Calu3 (cell line): Measurements from ENCODE around the gene EDAR. TPM values are rescaled to one million over a fixed set of nuclear protein-coding genes. Genes with fewer than 3 reads are reported as not detected.

ENCODE experiments used
- Bru-seq: library from RNA; stranded (reverse); fragments of 400-500 nt; gene quantifications from one replicate; lab custom pipeline; 2021; lab: Mats Ljungman, UMichigan
- BruChase-seq, 2 experiments: library from RNA; stranded (reverse); fragments of 400-500 nt; gene quantifications; one replicate each; lab custom pipeline; 2021; lab: Mats Ljungman, UMichigan
- BruUV-seq: library from RNA; stranded (reverse); fragments of 400-500 nt; replicated peaks from 2 replicates; lab custom pipeline; 2021; lab: Mats Ljungman, UMichigan
- CTCF ChIA-PET: fragments of 300-600 bp; sonication (Branson Sonifier 250); formaldehyde crosslinking; loops from one replicate; lab custom pipeline; 2022; ENCODE audit warnings: antibody characterized with exemption; lab: Charles Lee
- DNase-seq: peaks from one replicate; pipeline ENCODE4 v3.0.0; 2022
- H3K27ac Mint-ChIP-seq: one replicate; pipeline ENCODE4 v1.8.0; 2022; ENCODE audit warnings: mixed read lengths; ENCODE audit not compliant: unreplicated experiment
- H3K27me3 Mint-ChIP-seq: one replicate; pipeline ENCODE4 v1.8.0; 2022; ENCODE audit warnings: mixed read lengths; ENCODE audit not compliant: unreplicated experiment
- H3K36me3 Mint-ChIP-seq: one replicate; pipeline ENCODE4 v1.8.0; 2022; ENCODE audit warnings: mild to moderate bottlenecking, moderate library complexity, mixed read lengths; ENCODE audit not compliant: insufficient read depth, unreplicated experiment
- H3K4me1 Mint-ChIP-seq: one replicate; pipeline ENCODE4 v1.8.0; 2022; ENCODE audit warnings: mild to moderate bottlenecking, low read depth, mixed read lengths; ENCODE audit not compliant: unreplicated experiment
- H3K4me3 Mint-ChIP-seq: one replicate; pipeline ENCODE4 v1.8.0; 2022; ENCODE audit warnings: mild to moderate bottlenecking, low read depth, moderate library complexity, mixed read lengths; ENCODE audit not compliant: unreplicated experiment
- H3K9me3 Mint-ChIP-seq: one replicate; pipeline ENCODE4 v1.8.0; 2022; ENCODE audit warnings: low read depth, mixed read lengths; ENCODE audit not compliant: unreplicated experiment
- intact Hi-C: fragments of 100-400 bp; cut with micrococcal nuclease; formaldehyde crosslinking; loops from one replicate; pipeline ENCODE4 v1.10.0; 2022; ENCODE audit not compliant: unreplicated experiment
- long read RNA-seq: library from polyadenylated mRNA; stranded (forward); transcript quantifications from one replicate; pipeline ENCODE4 v2.0.0, GENCODE V29; 2022
- total RNA-seq: library from RNA; stranded (reverse); gene quantifications from 2 replicates; pipeline ENCODE4 v1.2.3, GENCODE V29; 2022
- TF ChIP-seq, protein P1 (sequence below): fragments of 200-600 bp; IDR thresholded peaks from one replicate; pipeline ENCODE4 v1.8.0; 2022; ENCODE audit warnings: antibody characterized with exemption; ENCODE audit not compliant: unreplicated experiment

The EDAR gene
- total RNA-seq, result not detected in 2 replicates
- percentile 7 among the genes with signal in this experiment for Bru-seq, nascent RNA
- BruChase-seq, experiment 1, labeled RNA remaining after a 6-hour chase, result not detected
- BruChase-seq, experiment 2, labeled RNA remaining after a 2-hour chase, result percentile 2 among the genes with signal in this experiment
- long read RNA-seq, result 0 reads

DNA sequence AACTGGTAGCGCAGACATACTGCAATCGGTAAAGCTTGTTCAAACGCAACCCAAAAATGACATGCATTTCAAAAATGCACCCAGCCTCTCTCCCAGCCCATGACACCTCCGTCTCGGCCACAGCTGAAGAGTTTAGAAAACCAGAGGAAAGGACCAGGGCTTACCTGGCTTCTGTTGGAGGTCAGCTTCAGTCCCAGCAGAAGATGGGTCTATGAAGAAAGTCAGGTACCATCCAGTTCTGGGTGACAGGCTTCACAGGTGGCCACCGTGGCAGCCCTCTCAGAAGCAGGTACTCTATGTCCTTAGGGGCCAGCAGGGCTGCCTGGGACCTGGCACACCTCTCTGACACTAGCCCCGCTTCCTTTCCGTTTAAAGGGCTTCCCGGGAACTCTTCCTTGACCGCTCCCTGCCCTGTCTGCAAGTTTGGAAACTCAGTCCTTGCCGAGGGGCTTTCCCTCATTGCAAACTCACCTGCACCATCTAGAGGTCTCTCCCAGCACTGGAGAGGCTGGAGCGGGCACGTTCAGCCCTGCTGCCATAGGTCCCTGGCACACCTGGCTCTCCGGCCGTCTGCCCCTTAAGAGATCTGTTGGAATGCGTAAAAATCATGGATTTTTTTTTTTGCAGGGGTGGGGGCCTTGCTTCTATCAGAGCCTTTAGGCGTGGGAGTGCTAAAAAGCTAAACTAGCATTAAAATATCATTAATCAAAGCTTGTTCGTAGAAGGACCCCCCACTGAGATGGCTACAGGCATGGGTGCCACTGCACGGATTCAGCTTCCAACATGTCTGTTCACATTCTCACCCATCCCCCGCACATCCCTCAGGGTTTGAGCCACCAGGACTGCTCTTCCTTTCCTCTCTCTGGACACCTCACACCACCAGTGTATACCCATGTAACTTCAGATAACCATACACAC is at the start of gene EDAR:
Gene EDAR (minus strand): TSS at position 425 of the 918 bp plus-strand sequence. CDS start 58,206 bp downstream, outside the sequence.
- Mint-ChIP-seq H3K27ac (no peak within 1 kb of the TSS), H3K36me3 (no peaks in the 10 kb centered on the region), H3K9me3 (no peaks in the 10 kb centered on the region), H3K4me1 (no peaks in the 10 kb centered on the region), H3K27me3 (peaks cover 80% of the 10 kb centered on the region), H3K4me3 (peak within 1 kb of the TSS; percentile 43)
- intact Hi-C loops, result loop anchor here (1.0 to 5.0 kb wide), 3 partner anchors 61 to 134 kb away; no protein-coding TSS in a partner anchor
- TF ChIP-seq, protein P1, sequence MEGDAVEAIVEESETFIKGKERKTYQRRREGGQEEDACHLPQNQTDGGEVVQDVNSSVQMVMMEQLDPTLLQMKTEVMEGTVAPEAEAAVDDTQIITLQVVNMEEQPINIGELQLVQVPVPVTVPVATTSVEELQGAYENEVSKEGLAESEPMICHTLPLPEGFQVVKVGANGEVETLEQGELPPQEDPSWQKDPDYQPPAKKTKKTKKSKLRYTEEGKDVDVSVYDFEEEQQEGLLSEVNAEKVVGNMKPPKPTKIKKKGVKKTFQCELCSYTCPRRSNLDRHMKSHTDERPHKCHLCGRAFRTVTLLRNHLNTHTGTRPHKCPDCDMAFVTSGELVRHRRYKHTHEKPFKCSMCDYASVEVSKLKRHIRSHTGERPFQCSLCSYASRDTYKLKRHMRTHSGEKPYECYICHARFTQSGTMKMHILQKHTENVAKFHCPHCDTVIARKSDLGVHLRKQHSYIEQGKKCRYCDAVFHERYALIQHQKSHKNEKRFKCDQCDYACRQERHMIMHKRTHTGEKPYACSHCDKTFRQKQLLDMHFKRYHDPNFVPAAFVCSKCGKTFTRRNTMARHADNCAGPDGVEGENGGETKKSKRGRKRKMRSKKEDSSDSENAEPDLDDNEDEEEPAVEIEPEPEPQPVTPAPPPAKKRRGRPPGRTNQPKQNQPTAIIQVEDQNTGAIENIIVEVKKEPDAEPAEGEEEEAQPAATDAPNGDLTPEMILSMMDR, result peak; percentile 43
- no TSS peak for BruUV-seq
- CTCF ChIA-PET, result interaction anchor here (0.9 to 1.5 kb wide), 4 partner anchors 43 to 132 kb away, joined by 3 to 4 read pairs (median 3); no protein-coding TSS in a partner anchor
- peak; percentile 74 for DNase-seq

DNA sequence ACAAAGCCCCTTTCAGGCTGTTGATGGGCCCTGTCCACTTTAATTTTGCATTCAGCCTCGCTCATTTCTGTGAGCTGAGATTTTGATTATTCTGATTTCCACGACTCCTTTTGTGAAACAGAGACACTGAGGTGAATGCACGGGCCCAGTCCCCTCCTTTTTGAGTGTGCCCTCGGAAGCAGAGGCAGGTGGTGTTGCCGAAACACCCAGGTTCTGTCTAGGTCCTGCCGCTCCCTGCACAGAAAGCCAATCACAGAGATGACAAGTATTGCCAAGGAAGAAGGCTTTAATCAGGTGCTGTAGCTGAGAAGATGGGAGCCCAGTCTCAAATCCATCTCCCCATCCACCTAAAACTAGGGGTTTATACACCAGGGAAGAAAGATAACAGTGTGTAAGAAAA is 44.2 kb upstream of the EDAR start:
- CTCF ChIA-PET, result no interaction called here
- Mint-ChIP-seq H3K36me3 (peaks cover 13% of the 10 kb centered on the region), H3K4me1 (no peaks in the 10 kb centered on the region), H3K4me3 (no peak overlapping the region), H3K9me3 (no peaks in the 10 kb centered on the region), H3K27ac (no peak overlapping the region), H3K27me3 (peaks cover 19% of the 10 kb centered on the region)
- DNase-seq, result no peak
- intact Hi-C loops, result no loop called here
- BruUV-seq, result no TSS peak
- TF ChIP-seq, protein P1, result no peak

DNA sequence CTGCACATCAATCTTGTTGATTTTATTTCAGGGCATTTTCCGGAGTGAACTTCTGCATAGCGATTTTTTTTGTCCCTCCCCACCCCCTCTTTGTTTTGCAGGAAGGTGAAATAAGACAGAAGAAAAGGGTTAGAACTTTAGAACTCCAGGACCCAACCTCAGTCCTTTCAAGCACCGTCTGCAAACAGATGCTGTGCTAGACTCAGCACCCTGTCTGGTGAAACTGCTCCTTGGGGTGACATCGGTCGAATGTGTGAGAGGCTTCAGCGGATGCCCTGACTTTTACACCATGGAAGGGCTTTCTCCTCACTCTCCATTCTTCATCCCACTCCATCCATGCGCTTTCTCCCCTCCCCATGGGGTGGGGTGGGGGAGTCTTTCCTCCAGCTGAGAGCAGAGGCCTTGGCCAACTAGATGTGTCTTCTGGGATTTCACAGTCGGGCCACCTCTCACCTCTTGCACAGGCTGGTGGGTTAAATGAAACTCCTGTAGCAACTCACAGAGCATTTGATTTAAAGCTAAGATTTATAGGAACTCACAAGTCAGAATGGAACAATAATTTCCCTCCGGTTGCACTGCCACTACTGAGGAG is 43.3 kb upstream of the EDAR start:
- CTCF ChIA-PET, result interaction anchor here (0.6 to 0.9 kb wide), 2 partner anchors 31 to 44 kb away, joined by 3 to 4 read pairs; no protein-coding TSS in a partner anchor
- Mint-ChIP-seq H3K4me3 (peak overlapping the region; percentile 60), H3K9me3 (no peaks in the 10 kb centered on the region), H3K27ac (no peak overlapping the region), H3K36me3 (peaks cover 13% of the 10 kb centered on the region), H3K27me3 (peaks cover 19% of the 10 kb centered on the region), H3K4me1 (no peaks in the 10 kb centered on the region)
- TF ChIP-seq, protein P1, result no peak
- intact Hi-C loops, result no loop called here
- no TSS peak for BruUV-seq
- no peak for DNase-seq
